ENCODE measurements around the gene FOXP2. TPM values are rescaled to one million over a fixed set of nuclear protein-coding genes. Genes with fewer than 3 reads are reported as not detected.

Gene FOXP2
- total and polyA plus RNA-seq, 10 of the 15 experiments (the other 5 are each of a cell fraction or from before 2014, with no cell fraction given) = 0.99 to 2.5 (median 1.8) TPM

GRCh38 chr7:114554781-114555537, 140.3 kb downstream of the FOXP2 start (continued):
- TF ChIP-seq, protein P1, sequence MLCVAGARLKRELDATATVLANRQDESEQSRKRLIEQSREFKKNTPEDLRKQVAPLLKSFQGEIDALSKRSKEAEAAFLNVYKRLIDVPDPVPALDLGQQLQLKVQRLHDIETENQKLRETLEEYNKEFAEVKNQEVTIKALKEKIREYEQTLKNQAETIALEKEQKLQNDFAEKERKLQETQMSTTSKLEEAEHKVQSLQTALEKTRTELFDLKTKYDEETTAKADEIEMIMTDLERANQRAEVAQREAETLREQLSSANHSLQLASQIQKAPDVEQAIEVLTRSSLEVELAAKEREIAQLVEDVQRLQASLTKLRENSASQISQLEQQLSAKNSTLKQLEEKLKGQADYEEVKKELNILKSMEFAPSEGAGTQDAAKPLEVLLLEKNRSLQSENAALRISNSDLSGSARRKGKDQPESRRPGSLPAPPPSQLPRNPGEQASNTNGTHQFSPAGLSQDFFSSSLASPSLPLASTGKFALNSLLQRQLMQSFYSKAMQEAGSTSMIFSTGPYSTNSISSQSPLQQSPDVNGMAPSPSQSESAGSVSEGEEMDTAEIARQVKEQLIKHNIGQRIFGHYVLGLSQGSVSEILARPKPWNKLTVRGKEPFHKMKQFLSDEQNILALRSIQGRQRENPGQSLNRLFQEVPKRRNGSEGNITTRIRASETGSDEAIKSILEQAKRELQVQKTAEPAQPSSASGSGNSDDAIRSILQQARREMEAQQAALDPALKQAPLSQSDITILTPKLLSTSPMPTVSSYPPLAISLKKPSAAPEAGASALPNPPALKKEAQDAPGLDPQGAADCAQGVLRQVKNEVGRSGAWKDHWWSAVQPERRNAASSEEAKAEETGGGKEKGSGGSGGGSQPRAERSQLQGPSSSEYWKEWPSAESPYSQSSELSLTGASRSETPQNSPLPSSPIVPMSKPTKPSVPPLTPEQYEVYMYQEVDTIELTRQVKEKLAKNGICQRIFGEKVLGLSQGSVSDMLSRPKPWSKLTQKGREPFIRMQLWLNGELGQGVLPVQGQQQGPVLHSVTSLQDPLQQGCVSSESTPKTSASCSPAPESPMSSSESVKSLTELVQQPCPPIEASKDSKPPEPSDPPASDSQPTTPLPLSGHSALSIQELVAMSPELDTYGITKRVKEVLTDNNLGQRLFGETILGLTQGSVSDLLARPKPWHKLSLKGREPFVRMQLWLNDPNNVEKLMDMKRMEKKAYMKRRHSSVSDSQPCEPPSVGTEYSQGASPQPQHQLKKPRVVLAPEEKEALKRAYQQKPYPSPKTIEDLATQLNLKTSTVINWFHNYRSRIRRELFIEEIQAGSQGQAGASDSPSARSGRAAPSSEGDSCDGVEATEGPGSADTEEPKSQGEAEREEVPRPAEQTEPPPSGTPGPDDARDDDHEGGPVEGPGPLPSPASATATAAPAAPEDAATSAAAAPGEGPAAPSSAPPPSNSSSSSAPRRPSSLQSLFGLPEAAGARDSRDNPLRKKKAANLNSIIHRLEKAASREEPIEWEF (IDR thresholded peaks at IDR 0.05; ENCODE audit: insufficient replicate concordance, low read depth, low read length) = no peak
- TF ChIP-seq CBX3 (IDR thresholded peaks at IDR 0.05; ENCODE audit: borderline replicate concordance, low read depth) = no peak
- no peak for TF ChIP-seq CHD4 (IDR thresholded peaks at IDR 0.05)
- TF ChIP-seq BMI1 (IDR thresholded peaks at IDR 0.05; ENCODE audit: borderline replicate concordance) = no peak
- no peak for TF ChIP-seq SUZ12 (IDR thresholded peaks at IDR 0.05; ENCODE audit: unreplicated experiment)
- TF ChIP-seq CHD2 (IDR thresholded peaks at IDR 0.05; ENCODE audit: borderline replicate concordance, low read depth, low read length) = no peak
- TF ChIP-seq, protein P2, sequence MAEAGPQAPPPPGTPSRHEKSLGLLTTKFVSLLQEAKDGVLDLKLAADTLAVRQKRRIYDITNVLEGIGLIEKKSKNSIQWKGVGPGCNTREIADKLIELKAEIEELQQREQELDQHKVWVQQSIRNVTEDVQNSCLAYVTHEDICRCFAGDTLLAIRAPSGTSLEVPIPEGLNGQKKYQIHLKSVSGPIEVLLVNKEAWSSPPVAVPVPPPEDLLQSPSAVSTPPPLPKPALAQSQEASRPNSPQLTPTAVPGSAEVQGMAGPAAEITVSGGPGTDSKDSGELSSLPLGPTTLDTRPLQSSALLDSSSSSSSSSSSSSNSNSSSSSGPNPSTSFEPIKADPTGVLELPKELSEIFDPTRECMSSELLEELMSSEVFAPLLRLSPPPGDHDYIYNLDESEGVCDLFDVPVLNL (IDR thresholded peaks at IDR 0.05; ENCODE audit: low read depth, low read length) = no peak
- TF ChIP-seq, protein P3, sequence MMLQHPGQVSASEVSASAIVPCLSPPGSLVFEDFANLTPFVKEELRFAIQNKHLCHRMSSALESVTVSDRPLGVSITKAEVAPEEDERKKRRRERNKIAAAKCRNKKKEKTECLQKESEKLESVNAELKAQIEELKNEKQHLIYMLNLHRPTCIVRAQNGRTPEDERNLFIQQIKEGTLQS (IDR thresholded peaks at IDR 0.05; ENCODE audit: borderline replicate concordance, extremely low read depth, low read depth, low read length) = no peak
- TF ChIP-seq NBN (IDR thresholded peaks at IDR 0.05) = no peak
- TF ChIP-seq NR2C2 (IDR thresholded peaks at IDR 0.05; ENCODE audit: borderline replicate concordance, control insufficient read depth, insufficient read length, low read depth) = no peak
- TF ChIP-seq, protein P4, sequence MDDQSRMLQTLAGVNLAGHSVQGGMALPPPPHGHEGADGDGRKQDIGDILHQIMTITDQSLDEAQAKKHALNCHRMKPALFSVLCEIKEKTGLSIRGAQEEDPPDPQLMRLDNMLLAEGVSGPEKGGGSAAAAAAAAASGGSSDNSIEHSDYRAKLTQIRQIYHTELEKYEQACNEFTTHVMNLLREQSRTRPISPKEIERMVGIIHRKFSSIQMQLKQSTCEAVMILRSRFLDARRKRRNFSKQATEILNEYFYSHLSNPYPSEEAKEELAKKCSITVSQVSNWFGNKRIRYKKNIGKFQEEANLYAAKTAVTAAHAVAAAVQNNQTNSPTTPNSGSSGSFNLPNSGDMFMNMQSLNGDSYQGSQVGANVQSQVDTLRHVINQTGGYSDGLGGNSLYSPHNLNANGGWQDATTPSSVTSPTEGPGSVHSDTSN (IDR thresholded peaks at IDR 0.05; ENCODE audit: insufficient replicate concordance, low read depth, low read length) = no peak
- TF ChIP-seq NFYA (IDR thresholded peaks at IDR 0.05; ENCODE audit: borderline replicate concordance, low read depth, low read length) = no peak
- no peak for TF ChIP-seq ZNF622 (IDR thresholded peaks at IDR 0.05)
- TF ChIP-seq PAX8 (IDR thresholded peaks at IDR 0.05) = no peak
- no peak for TF ChIP-seq KAT2A (conservative IDR thresholded peaks at IDR 0.05; ENCODE audit: control insufficient read depth, low read depth, low read length)
- no peak for TF ChIP-seq YY1 (IDR thresholded peaks at IDR 0.05; ENCODE audit: low read depth, low read length)
- no peak for TF ChIP-seq POLR2AphosphoS2 (IDR thresholded peaks at IDR 0.05; ENCODE audit: low read depth, low read length)
- no peak for TF ChIP-seq TCF12 (IDR thresholded peaks at IDR 0.05; ENCODE audit: low read depth, low read length)
- no peak for TF ChIP-seq GATAD2B (conservative IDR thresholded peaks at IDR 0.05; ENCODE audit: low read depth)
- no peak for TF ChIP-seq SMARCA5 (IDR thresholded peaks at IDR 0.05)
- no peak for TF ChIP-seq TAF1 (IDR thresholded peaks at IDR 0.05; ENCODE audit: borderline replicate concordance, low read depth, low read length)
- no peak for TF ChIP-seq FOXK2 (IDR thresholded peaks at IDR 0.05)
- TF ChIP-seq SRF (IDR thresholded peaks at IDR 0.05; ENCODE audit: low read depth in 2 of 2, low read length in 2 of 2) = no peak
- no peak for TF ChIP-seq TARDBP (IDR thresholded peaks at IDR 0.05; ENCODE audit: borderline replicate concordance)
- TF ChIP-seq WRNIP1 (IDR thresholded peaks at IDR 0.05; ENCODE audit: borderline replicate concordance, low read depth, low read length) = no peak

Data from GM12878 (cell line).